Peyer's patch (tissue), 4 donors: Measurements from ENCODE around the gene TTYH1. TPM values are rescaled to one million over a fixed set of nuclear protein-coding genes. Genes with fewer than 3 reads are reported as not detected.

ENCODE experiments used
- DNase-seq, 3 donors: peaks; one replicate each; pipeline ENCODE4 v3.0.0-alpha.2; 2017 to 2019
- H3K27ac ChIP-seq, 4 donors: fragments of 200-600 bp; sonication (generic); one replicate each; pipeline ENCODE4 v1.5.1; 2016 to 2019
- H3K27me3 ChIP-seq, 2 donors: fragments of 200-600 bp; sonication (generic); one replicate each; pipeline ENCODE4 v1.5.1; 2019
- H3K36me3 ChIP-seq, 3 donors: fragments of 200-600 bp; sonication (generic); one replicate each; pipeline ENCODE4 v1.5.1; 2016 to 2019
- H3K4me1 ChIP-seq, 4 donors: fragments of 200-600 bp; sonication (generic); one replicate each; pipeline ENCODE4 v1.5.1; 2016 to 2019
- H3K4me3 ChIP-seq, 4 donors: fragments of 200-600 bp; sonication (generic); 1 replicate in 3 of 4; 2 replicates in 1 of 4; pipeline ENCODE4 v1.5.1; 2016 to 2019; ENCODE audit warnings: mild to moderate bottlenecking in 1 of 4
- H3K9me3 ChIP-seq, 4 donors: fragments of 200-600 bp; sonication (generic); one replicate each; pipeline ENCODE4 v1.5.1; 2016 to 2019; ENCODE audit warnings: mild to moderate bottlenecking in 1 of 4
- POLR2A ChIP-seq, 2 donors: fragments of 450-650 bp; IDR thresholded peaks; one replicate each; pipeline ENCODE4 v1.5.1; 2017; ENCODE audit warnings: antibody characterized with exemption in 2 of 2, mild to moderate bottlenecking in 2 of 2, moderate library complexity in 2 of 2
- total RNA-seq, 4 donors: library from RNA; depleted of rRNA; stranded (reverse); fragments of >200 nt; gene quantifications; one replicate each; pipeline ENCODE4 v1.1.0, GENCODE V29; 2016
- TF ChIP-seq, protein P1 (sequence below), 6 experiments: fragments of 450-650 bp in 4 of 6; fragments of 200-600 bp in 2 of 6; sonication (generic) in 1 of 6; IDR thresholded peaks; one replicate each; pipeline ENCODE4 v1.5.1; 2017 to 2019; ENCODE audit warnings: antibody characterized with exemption in 6 of 6, mild to moderate bottlenecking in 3 of 6, moderate library complexity in 1 of 6

Gene TTYH1
- total RNA-seq, 4 donors from 2014 or later, result 0.35 TPM; not detected in 3

GRCh38 chr19:54478677-54479266 lies 63.5 kb downstream of the TTYH1 start:
- Histone ChIP-seq H3K4me3 (no peak overlapping the region), H3K27me3 (no peaks in the 10 kb centered on the region), H3K4me1 (peaks cover 0 to 3% (median 1%) of the 10 kb centered on the region in 4 donors), H3K27ac (no peak overlapping the region), H3K9me3 (no peaks in the 10 kb centered on the region), H3K36me3 (no peaks in the 10 kb centered on the region)
- no peak for TF ChIP-seq POLR2A (IDR thresholded peaks at IDR 0.05)
- TF ChIP-seq, protein P1, sequence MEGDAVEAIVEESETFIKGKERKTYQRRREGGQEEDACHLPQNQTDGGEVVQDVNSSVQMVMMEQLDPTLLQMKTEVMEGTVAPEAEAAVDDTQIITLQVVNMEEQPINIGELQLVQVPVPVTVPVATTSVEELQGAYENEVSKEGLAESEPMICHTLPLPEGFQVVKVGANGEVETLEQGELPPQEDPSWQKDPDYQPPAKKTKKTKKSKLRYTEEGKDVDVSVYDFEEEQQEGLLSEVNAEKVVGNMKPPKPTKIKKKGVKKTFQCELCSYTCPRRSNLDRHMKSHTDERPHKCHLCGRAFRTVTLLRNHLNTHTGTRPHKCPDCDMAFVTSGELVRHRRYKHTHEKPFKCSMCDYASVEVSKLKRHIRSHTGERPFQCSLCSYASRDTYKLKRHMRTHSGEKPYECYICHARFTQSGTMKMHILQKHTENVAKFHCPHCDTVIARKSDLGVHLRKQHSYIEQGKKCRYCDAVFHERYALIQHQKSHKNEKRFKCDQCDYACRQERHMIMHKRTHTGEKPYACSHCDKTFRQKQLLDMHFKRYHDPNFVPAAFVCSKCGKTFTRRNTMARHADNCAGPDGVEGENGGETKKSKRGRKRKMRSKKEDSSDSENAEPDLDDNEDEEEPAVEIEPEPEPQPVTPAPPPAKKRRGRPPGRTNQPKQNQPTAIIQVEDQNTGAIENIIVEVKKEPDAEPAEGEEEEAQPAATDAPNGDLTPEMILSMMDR (IDR thresholded peaks at IDR 0.05), result peak in 5 of 6 experiments; percentile 12 to 51 (median 50)
- DNase-seq, result peak in 1 of 3 donors; percentile 62

DNA sequence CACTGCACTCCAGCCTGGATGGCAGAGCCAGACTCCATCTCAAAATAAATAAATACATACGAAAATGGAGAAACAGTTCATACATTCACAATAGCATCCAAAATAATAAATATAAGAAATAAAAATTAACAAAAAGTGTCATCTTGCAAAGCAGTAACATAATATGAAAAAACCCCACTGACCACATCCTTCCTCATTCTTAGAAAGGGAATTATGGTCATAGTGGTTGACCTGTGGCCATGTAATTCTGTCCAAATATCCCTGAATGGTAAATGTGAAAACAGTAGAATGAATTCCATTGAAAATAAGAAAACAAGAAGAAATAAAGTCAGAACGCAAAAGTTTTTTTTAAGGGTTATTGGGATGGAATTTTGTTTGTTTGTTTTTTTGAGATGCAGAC lies 64.8 kb downstream of the TTYH1 start:
- Histone ChIP-seq H3K36me3 (no peaks in the 10 kb centered on the region), H3K4me3 (no peak overlapping the region), H3K9me3 (no peaks in the 10 kb centered on the region), H3K4me1 (peaks cover 0 to 3% (median 0%) of the 10 kb centered on the region in 4 donors), H3K27me3 (no peaks in the 10 kb centered on the region), H3K27ac (no peak overlapping the region)
- TF ChIP-seq POLR2A (IDR thresholded peaks at IDR 0.05), result no peak
- TF ChIP-seq, protein P1 (IDR thresholded peaks at IDR 0.05), result no peak
- no peak for DNase-seq

GRCh38 chr19:54481326-54481930 lies 66.2 kb downstream of the TTYH1 start:
- no peaks in the 10 kb centered on the region for H3K9me3 ChIP-seq
- H3K4me1 ChIP-seq, result peaks cover 0 to 3% (median 0%) of the 10 kb centered on the region in 4 donors
- H3K27ac ChIP-seq, result no peak overlapping the region
- no peak overlapping the region for H3K4me3 ChIP-seq
- no peak for TF ChIP-seq POLR2A (IDR thresholded peaks at IDR 0.05)
- TF ChIP-seq, protein P1 (IDR thresholded peaks at IDR 0.05), result peak in 3 of 6 experiments; percentile 44 to 65 (median 52)
- peak in 1 of 3 donors; percentile 55 for DNase-seq
- no peaks in the 10 kb centered on the region for H3K27me3 ChIP-seq
- no peaks in the 10 kb centered on the region for H3K36me3 ChIP-seq

- DNase-seq, result no peak
- Histone ChIP-seq H3K27me3 (no peaks in the 10 kb centered on the region), H3K9me3 (no peaks in the 10 kb centered on the region), H3K36me3 (no peaks in the 10 kb centered on the region), H3K27ac (no peak overlapping the region), H3K4me3 (no peak overlapping the region), H3K4me1 (peaks cover 0 to 3% (median 0%) of the 10 kb centered on the region in 4 donors)
- TF ChIP-seq POLR2A (IDR thresholded peaks at IDR 0.05), result no peak
- TF ChIP-seq, protein P1 (IDR thresholded peaks at IDR 0.05), result no peak
These were observed 67.6 kb downstream of the TTYH1 start for GRCh38 chr19:54482889-54483288.

GRCh38 chr19:54484451-54484850 lies 69.2 kb downstream of the TTYH1 start:
- TF ChIP-seq, protein P1 (IDR thresholded peaks at IDR 0.05), result no peak
- no peak for TF ChIP-seq POLR2A (IDR thresholded peaks at IDR 0.05)

More at GRCh38 chr19:54484451-54484850, 69.2 kb downstream of the TTYH1 start:
- H3K27me3 ChIP-seq, result no peaks in the 10 kb centered on the region
- no peak overlapping the region for H3K4me3 ChIP-seq
- peaks cover 0 to 3% (median 0%) of the 10 kb centered on the region in 4 donors for H3K4me1 ChIP-seq
- no peak for DNase-seq
- H3K27ac ChIP-seq, result no peak overlapping the region
- H3K9me3 ChIP-seq, result no peaks in the 10 kb centered on the region
- H3K36me3 ChIP-seq, result no peaks in the 10 kb centered on the region
